Keratinocyte (primary cell): ENCODE measurements around the gene TGFB1I1. TPM values are rescaled to one million over a fixed set of nuclear protein-coding genes. Genes with fewer than 3 reads are reported as not detected.

ENCODE experiments used
- DNase-seq: peaks from one replicate; pipeline ENCODE4 v3.0.0-alpha.2; 2011; ENCODE audit warnings: low read depth, missing footprints, low spot score
- FAIRE-seq: peaks from 2 replicates; lab custom pipeline; 2011; peaks lifted over from hg19 to GRCh38; lab: Jason Lieb, UNC
- H2AFZ ChIP-seq: 2 replicates; pipeline ENCODE4 v1.6.0; 2012; ENCODE audit warnings: low read length, control low read depth, inconsistent platforms; ENCODE audit not compliant: control insufficient read depth
- H3K27ac ChIP-seq: 2 replicates; pipeline ENCODE4 v1.5.1; 2011; ENCODE audit warnings: low read length; ENCODE audit not compliant: control insufficient read depth, insufficient read depth
- H3K27me3 ChIP-seq: 3 replicates; pipeline ENCODE4 v1.6.0; 2011; ENCODE audit warnings: low read length; ENCODE audit not compliant: control insufficient read depth, insufficient read depth; ENCODE audit errors: extremely low read depth
- H3K36me3 ChIP-seq, 2 experiments: 2 replicates in 1 of 2; 3 replicates in 1 of 2; pipeline ENCODE4 v1.5.1; 2011; ENCODE audit warnings: low read length in 2 of 2, mild to moderate bottlenecking in 1 of 2; ENCODE audit not compliant: control insufficient read depth in 2 of 2, insufficient read depth in 2 of 2; ENCODE audit errors: extremely low read depth in 1 of 2
- H3K4me1 ChIP-seq: 3 replicates; pipeline ENCODE4 v1.5.1; 2011; ENCODE audit warnings: low read length; ENCODE audit not compliant: control insufficient read depth, insufficient read depth; ENCODE audit errors: extremely low read depth
- H3K4me2 ChIP-seq: 3 replicates; pipeline ENCODE4 v1.6.0; 2011; ENCODE audit warnings: low read depth, low read length; ENCODE audit not compliant: control insufficient read depth, insufficient read depth; ENCODE audit errors: extremely low read depth
- H3K4me3 ChIP-seq, 3 experiments: fragments of 200-600 bp in 1 of 3; sonication (generic) in 1 of 3; 2 replicates in 2 of 3; 3 replicates in 1 of 3; pipeline ENCODE4 v1.5.1; 2011 to 2016; ENCODE audit warnings: low read length in 3 of 3, mild to moderate bottlenecking in 3 of 3, control low read depth in 2 of 3, inconsistent platforms in 1 of 3, low read depth in 1 of 3, mixed read lengths in 1 of 3, mixed run types in 1 of 3, moderate library complexity in 1 of 3; ENCODE audit not compliant: control insufficient read depth in 2 of 3, insufficient read depth in 2 of 3; ENCODE audit errors: extremely low read depth in 1 of 3
- H3K79me2 ChIP-seq: 2 replicates; pipeline ENCODE4 v1.6.0; 2012; ENCODE audit warnings: low read length; ENCODE audit not compliant: control insufficient read depth, insufficient read depth
- H3K9ac ChIP-seq: 3 replicates; pipeline ENCODE4 v1.6.0; 2011; ENCODE audit warnings: low read length; ENCODE audit not compliant: control insufficient read depth, insufficient read depth; ENCODE audit errors: extremely low read depth
- H3K9me1 ChIP-seq: 3 replicates; pipeline ENCODE4 v1.6.0; 2011; ENCODE audit warnings: low read length; ENCODE audit not compliant: control insufficient read depth, insufficient read depth; ENCODE audit errors: extremely low read depth
- H3K9me3 ChIP-seq: 2 replicates; pipeline ENCODE4 v1.5.1; 2012; ENCODE audit warnings: low read depth, low read length; ENCODE audit not compliant: control insufficient read depth
- H4K20me1 ChIP-seq: 3 replicates; pipeline ENCODE4 v1.6.0; 2011; ENCODE audit warnings: low read length; ENCODE audit not compliant: control insufficient read depth, insufficient read depth; ENCODE audit errors: extremely low read depth
- EZH2 ChIP-seq: IDR thresholded peaks from one replicate; pipeline ENCODE4 v1.6.1; 2012; ENCODE audit warnings: inconsistent platforms, mild to moderate bottlenecking, low read length, moderate library complexity
- dilution Hi-C: fragments of 300-500 bp; cut with MboI; formaldehyde crosslinking; loops from one replicate; pipeline ENCODE4 v1.7.0; 2020; ENCODE audit warnings: low sequenced_read_pairs; ENCODE audit not compliant: extremely low pct_ligation_motif_present
- polyA plus RNA-seq, 5 experiments: library from polyadenylated mRNA; depleted of rRNA in 3 of 5; stranded (reverse) in 3 of 5; stranded (forward) in 1 of 5; unstranded in 1 of 5; fragments of >200 nt; gene quantifications; 1 replicate in 1 of 5; 2 replicates in 3 of 5; 3 replicates in 1 of 5; pipeline versions ENCODE4 v1.2.1 to v1.2.3, GENCODE V29; 2011 to 2012; ENCODE audit warnings: missing spikeins in 2 of 5, low read depth in 1 of 5, low replicate concordance in 1 of 5
- TF ChIP-seq, protein P1 (sequence below), 3 experiments: IDR thresholded peaks in 1 of 3; conservative IDR thresholded peaks in 1 of 3; optimal IDR thresholded peaks in 1 of 3; 2 replicates in 2 of 3; 3 replicates in 1 of 3; pipeline versions ENCODE3 to v1.5.1; 2011; ENCODE audit warnings: low read length in 3 of 3, mild to moderate bottlenecking in 3 of 3, moderate library complexity in 2 of 3, control low read depth in 1 of 3, inconsistent platforms in 1 of 3; ENCODE audit not compliant: insufficient read depth in 2 of 3; ENCODE audit errors: extremely low read depth in 1 of 3

TGFB1I1 gene
- polyA plus RNA-seq, 1 donor (not counting 4 experiments of a cell fraction or from before 2014, with no cell fraction given) = 3.7 TPM

DNA sequence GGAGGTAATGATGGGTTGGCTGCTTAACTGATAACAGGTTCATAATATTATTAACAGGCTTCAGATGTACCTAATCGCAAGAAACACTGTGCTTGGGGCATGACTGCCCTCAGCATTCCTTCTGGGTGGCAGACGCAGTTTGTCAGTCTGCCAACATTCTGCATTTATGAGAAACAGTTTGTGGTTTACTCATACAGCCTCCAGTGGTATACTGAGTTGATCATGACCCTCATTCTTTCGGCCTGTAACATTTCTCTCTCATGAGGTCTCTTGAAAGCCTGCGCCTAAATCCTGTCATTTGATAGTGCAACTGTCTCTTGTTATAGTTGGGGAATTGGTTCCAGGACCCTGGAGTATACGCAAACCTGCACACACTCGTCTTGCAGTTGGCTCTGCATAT lies 41.2 kb downstream of the TGFB1I1 start:
- no peaks in the 10 kb centered on the region for H3K27me3 ChIP-seq
- no peak for TF ChIP-seq EZH2
- no peaks in the 10 kb centered on the region for H3K9me1 ChIP-seq
- no peaks in the 10 kb centered on the region for H4K20me1 ChIP-seq
- dilution Hi-C loops = no loop called here
- H3K36me3 ChIP-seq = no peaks in the 10 kb centered on the region
- DNase-seq (no peak), FAIRE-seq (no peak)
- H3K4me2 ChIP-seq = no peak overlapping the region
- no peaks in the 10 kb centered on the region for H3K79me2 ChIP-seq
- no peak overlapping the region for H3K9ac ChIP-seq
- no peaks in the 10 kb centered on the region for H3K4me1 ChIP-seq
- H2AFZ ChIP-seq = no peak overlapping the region
- H3K9me3 ChIP-seq = no peaks in the 10 kb centered on the region
- no peak overlapping the region for H3K4me3 ChIP-seq
- no peak overlapping the region for H3K27ac ChIP-seq

DNA sequence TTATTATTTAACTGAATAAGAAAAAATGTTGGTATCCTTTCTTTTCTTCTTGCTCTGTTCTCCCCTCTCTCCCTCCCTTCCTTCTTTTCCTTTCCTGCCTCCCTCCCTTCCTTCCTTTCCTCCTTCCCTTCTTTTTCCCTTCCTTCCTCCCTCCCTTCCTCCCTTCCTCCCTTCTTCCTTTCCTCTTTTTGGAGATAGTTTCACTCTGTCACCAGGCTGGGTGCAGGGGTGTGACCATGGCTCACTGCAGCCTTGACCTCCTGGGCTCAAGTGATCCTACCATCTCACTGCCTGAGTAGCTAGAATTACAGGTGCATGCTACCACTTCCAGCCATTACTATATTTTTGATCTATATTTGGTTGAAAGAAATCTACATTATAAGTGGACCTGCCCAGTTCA lies 41.9 kb downstream of the TGFB1I1 start:
- H3K4me1 ChIP-seq = no peaks in the 10 kb centered on the region
- no peaks in the 10 kb centered on the region for H3K36me3 ChIP-seq
- DNase-seq (no peak), FAIRE-seq (no peak)
- H3K9ac ChIP-seq = no peak overlapping the region
- H3K27me3 ChIP-seq = no peaks in the 10 kb centered on the region
- H3K9me3 ChIP-seq = no peaks in the 10 kb centered on the region
- H3K9me1 ChIP-seq = no peaks in the 10 kb centered on the region
- dilution Hi-C loops = no loop called here
- H3K79me2 ChIP-seq = no peaks in the 10 kb centered on the region
- H3K4me3 ChIP-seq = no peak overlapping the region
- TF ChIP-seq, protein P1, sequence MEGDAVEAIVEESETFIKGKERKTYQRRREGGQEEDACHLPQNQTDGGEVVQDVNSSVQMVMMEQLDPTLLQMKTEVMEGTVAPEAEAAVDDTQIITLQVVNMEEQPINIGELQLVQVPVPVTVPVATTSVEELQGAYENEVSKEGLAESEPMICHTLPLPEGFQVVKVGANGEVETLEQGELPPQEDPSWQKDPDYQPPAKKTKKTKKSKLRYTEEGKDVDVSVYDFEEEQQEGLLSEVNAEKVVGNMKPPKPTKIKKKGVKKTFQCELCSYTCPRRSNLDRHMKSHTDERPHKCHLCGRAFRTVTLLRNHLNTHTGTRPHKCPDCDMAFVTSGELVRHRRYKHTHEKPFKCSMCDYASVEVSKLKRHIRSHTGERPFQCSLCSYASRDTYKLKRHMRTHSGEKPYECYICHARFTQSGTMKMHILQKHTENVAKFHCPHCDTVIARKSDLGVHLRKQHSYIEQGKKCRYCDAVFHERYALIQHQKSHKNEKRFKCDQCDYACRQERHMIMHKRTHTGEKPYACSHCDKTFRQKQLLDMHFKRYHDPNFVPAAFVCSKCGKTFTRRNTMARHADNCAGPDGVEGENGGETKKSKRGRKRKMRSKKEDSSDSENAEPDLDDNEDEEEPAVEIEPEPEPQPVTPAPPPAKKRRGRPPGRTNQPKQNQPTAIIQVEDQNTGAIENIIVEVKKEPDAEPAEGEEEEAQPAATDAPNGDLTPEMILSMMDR (optimal IDR thresholded peaks at IDR 0.05 in 1 of 3, IDR thresholded peaks at IDR 0.05 in 1 of 3, conservative IDR thresholded peaks at IDR 0.05 in 1 of 3; ENCODE audit: extremely low read depth in 1 of 3, insufficient read depth in 2 of 3, low read length in 3 of 3) = no peak
- TF ChIP-seq EZH2 = no peak
- no peak overlapping the region for H3K27ac ChIP-seq
- no peak overlapping the region for H2AFZ ChIP-seq
- no peaks in the 10 kb centered on the region for H4K20me1 ChIP-seq
- H3K4me2 ChIP-seq = no peak overlapping the region

DNA sequence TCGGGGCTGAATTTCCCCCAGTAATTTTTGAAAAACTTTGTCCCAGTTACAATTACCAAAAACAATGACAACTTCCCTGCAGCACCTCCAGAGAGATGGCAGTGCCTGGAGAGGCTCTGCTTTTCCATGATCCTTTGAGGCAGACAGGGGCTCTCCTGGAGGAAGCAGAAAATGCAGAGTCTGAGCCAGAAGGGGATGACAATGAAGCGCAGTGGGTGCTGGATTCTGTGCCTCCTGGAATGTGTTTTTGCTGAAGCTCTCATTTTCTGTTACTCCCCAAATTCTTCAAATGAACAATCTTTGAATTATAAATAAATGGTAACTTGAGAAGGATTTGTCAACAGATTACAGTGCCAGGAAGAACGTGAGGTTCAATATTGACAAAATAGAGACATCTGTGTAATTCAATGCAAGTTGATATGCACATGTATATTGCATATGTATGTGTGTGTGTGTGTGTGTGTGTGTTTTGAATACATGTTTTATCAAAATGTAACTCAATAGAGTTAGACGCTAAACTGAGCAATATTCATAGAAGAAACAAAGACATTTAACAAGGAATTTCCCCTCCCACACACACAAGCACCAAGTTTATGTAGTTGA lies 45.9 kb downstream of the TGFB1I1 start:
- Histone ChIP-seq H3K4me2 (no peak overlapping the region), H4K20me1 (no peaks in the 10 kb centered on the region), H3K27ac (no peak overlapping the region), H3K9ac (no peak overlapping the region), H3K9me3 (no peaks in the 10 kb centered on the region), H3K27me3 (no peaks in the 10 kb centered on the region), H2AFZ (no peak overlapping the region), H3K4me1 (no peaks in the 10 kb centered on the region), H3K36me3 (no peaks in the 10 kb centered on the region), H3K79me2 (no peaks in the 10 kb centered on the region), H3K4me3 (no peak overlapping the region), H3K9me1 (no peaks in the 10 kb centered on the region)
- TF ChIP-seq, protein P1 (optimal IDR thresholded peaks at IDR 0.05 in 1 of 3, IDR thresholded peaks at IDR 0.05 in 1 of 3, conservative IDR thresholded peaks at IDR 0.05 in 1 of 3; ENCODE audit: extremely low read depth in 1 of 3, insufficient read depth in 2 of 3, low read length in 3 of 3) = no peak
- no peak for TF ChIP-seq EZH2
- dilution Hi-C loops = no loop called here
- DNase-seq (no peak), FAIRE-seq (no peak)
